HEK293T (cell line): ENCODE results near the gene RNF187.

Source experiments
- CTCF ChIA-PET: fragments of 350-600 bp; formaldehyde crosslinking; extraction: SDS; loops from one replicate; lab custom pipeline; 2021; ENCODE audit warnings: antibody characterized with exemption, inconsistent platforms; lab: Yijun Ruan, JAX
- POLR2A ChIA-PET: fragments of 350-600 bp; formaldehyde crosslinking; extraction: SDS; loops from one replicate; lab custom pipeline; 2020; ENCODE audit warnings: antibody characterized with exemption, inconsistent platforms; lab: Yijun Ruan, JAX
- DNase-seq: peaks from one replicate; pipeline ENCODE4 v3.0.0; 2012; ENCODE audit warnings: mixed read lengths; ENCODE audit errors: extremely low spot score
- ARNT ChIP-seq: fragments of 450-650 bp; IDR thresholded peaks from 2 replicates; pipeline ENCODE4 v1.6.1; 2017; ENCODE audit warnings: mild to moderate bottlenecking
- BHLHE40 ChIP-seq: fragments of 450-650 bp; IDR thresholded peaks from 2 replicates; pipeline ENCODE4 v1.6.1; 2016; ENCODE audit warnings: mild to moderate bottlenecking, moderate library complexity, borderline replicate concordance
- CTBP1 ChIP-seq: fragments of 450-650 bp; IDR thresholded peaks from 2 replicates; pipeline ENCODE4 v1.6.1; 2016; ENCODE audit warnings: borderline replicate concordance
- ELF4 ChIP-seq: fragments of 450-650 bp; IDR thresholded peaks from 2 replicates; pipeline ENCODE4 v1.6.1; 2017; ENCODE audit warnings: antibody characterized with exemption
- FOXA1 ChIP-seq: fragments of 450-650 bp; IDR thresholded peaks from 2 replicates; pipeline ENCODE4 v1.6.1; 2016; ENCODE audit warnings: mild to moderate bottlenecking
- FOXK2 ChIP-seq: fragments of 450-650 bp; IDR thresholded peaks from 2 replicates; pipeline ENCODE4 v1.6.1; 2016; ENCODE audit warnings: mild to moderate bottlenecking
- FOXM1 ChIP-seq: fragments of 450-650 bp; IDR thresholded peaks from 2 replicates; pipeline ENCODE4 v1.6.1; 2017; ENCODE audit warnings: mild to moderate bottlenecking, borderline replicate concordance
- HDGF ChIP-seq: fragments of 450-650 bp; IDR thresholded peaks from 2 replicates; pipeline ENCODE4 v1.6.1; 2017; ENCODE audit warnings: antibody characterized with exemption, borderline replicate concordance
- L3MBTL2 ChIP-seq: fragments of 450-650 bp; conservative IDR thresholded peaks from 2 replicates; pipeline ENCODE4 v1.6.1; 2016; ENCODE audit warnings: mild to moderate bottlenecking
- LEF1 ChIP-seq: fragments of 450-650 bp; IDR thresholded peaks from 2 replicates; pipeline ENCODE4 v1.6.1; 2017; ENCODE audit warnings: mild to moderate bottlenecking, borderline replicate concordance
- NFRKB ChIP-seq: fragments of 450-650 bp; IDR thresholded peaks from 2 replicates; pipeline ENCODE4 v1.6.1; 2016; ENCODE audit warnings: mild to moderate bottlenecking, moderate library complexity
- SP1 ChIP-seq: fragments of 450-650 bp; IDR thresholded peaks from 2 replicates; pipeline ENCODE4 v1.6.1; 2017
- SUZ12 ChIP-seq: fragments of 450-650 bp; IDR thresholded peaks from 2 replicates; pipeline ENCODE4 v1.6.1; 2016; ENCODE audit warnings: mild to moderate bottlenecking
- TARDBP ChIP-seq: fragments of 450-650 bp; IDR thresholded peaks from 2 replicates; pipeline ENCODE4 v1.6.1; 2016
- ZNF384 ChIP-seq: fragments of 450-650 bp; IDR thresholded peaks from 2 replicates; pipeline ENCODE4 v1.6.1; 2016
- TF ChIP-seq, protein P1 (sequence below): fragments of 450-650 bp; IDR thresholded peaks from 2 replicates; pipeline ENCODE4 v1.6.1; 2016

RNF187 gene

DNA sequence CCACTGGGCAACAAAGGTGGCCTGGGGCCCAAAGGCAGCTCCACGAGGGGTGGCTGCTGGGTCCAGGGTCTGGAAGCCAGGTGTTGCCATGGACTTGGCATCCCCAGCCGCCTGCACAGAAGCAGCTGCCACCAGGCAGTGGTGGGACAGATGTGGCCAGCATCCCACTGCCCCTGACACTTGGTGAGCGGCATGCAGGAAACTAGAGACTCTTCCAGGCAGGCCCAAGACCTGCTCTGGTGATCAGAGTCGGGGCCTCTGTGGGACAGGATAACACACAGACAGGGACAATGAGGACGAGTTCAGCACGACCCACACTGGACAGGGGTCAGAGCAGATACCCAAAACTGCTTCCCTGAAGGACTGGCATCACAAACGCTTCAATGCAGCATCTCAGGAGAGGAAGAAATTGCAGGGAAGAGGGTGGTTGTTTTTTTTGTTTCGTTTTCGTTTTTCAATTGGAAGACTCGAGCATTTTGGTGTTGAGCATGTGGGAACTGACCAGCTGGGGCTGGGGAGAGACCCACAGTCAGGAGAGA is 34.1 kb upstream of the RNF187 start:
- ChIA-PET POLR2A (no interaction called here), CTCF (no interaction called here)
- no peak for TF ChIP-seq ARNT
- no peak for TF ChIP-seq ZNF384
- TF ChIP-seq LEF1, result no peak
- no peak for DNase-seq

DNA sequence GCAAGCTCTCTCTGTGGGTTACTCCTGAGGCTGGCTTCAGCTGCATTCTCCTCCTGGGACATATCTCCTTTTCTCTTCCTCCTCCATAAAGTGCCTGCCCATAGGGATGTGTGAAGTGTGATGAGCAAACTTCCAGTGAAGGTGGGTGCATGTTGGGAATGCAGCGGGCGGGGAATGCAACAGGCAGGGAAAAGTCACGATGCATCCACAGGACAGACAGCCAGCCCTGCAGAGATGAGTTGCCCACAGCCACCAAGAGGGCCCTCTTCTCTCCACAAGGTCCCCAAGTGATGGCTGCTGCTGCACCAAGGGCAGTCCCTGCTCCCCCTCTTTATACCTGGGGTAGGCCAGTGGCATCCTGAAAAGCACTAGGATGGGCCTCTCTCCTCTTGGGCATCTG is 33.6 kb upstream of the RNF187 start:
- no peak for DNase-seq
- TF ChIP-seq FOXK2 (no peak), L3MBTL2 (no peak), BHLHE40 (no peak), HDGF (no peak), SUZ12 (no peak), FOXA1 (no peak)
- TF ChIP-seq, protein P1, sequence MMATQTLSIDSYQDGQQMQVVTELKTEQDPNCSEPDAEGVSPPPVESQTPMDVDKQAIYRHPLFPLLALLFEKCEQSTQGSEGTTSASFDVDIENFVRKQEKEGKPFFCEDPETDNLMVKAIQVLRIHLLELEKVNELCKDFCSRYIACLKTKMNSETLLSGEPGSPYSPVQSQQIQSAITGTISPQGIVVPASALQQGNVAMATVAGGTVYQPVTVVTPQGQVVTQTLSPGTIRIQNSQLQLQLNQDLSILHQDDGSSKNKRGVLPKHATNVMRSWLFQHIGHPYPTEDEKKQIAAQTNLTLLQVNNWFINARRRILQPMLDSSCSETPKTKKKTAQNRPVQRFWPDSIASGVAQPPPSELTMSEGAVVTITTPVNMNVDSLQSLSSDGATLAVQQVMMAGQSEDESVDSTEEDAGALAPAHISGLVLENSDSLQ, result no peak
- ChIA-PET CTCF (no interaction called here), POLR2A (no interaction called here)

DNA sequence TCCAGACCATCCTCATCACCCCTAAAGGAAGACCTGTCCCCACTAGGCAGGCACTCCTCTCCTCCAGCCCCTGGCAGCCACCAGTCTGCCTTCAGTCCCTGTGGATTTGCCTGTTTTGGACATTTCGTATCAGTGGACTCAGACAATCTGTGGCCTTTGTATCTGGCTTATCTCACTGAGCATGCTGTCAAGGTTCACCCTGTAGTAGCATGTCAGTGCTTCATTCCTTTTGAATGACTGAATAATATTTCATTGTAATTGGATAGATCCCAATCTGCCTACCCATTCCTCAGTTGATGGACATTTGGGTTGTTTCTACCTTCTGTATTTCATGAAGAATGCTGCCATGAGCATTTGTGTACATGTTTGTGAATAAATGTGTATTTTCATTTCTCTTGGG is 32.9 kb upstream of the RNF187 start:
- DNase-seq, result no peak
- TF ChIP-seq BHLHE40 (no peak), ZNF384 (no peak), HDGF (no peak), ARNT (no peak), FOXA1 (no peak), FOXM1 (no peak), L3MBTL2 (no peak)
- TF ChIP-seq, protein P1, result no peak
- POLR2A ChIA-PET, result no interaction called here
- CTCF ChIA-PET, result no interaction called here

DNA sequence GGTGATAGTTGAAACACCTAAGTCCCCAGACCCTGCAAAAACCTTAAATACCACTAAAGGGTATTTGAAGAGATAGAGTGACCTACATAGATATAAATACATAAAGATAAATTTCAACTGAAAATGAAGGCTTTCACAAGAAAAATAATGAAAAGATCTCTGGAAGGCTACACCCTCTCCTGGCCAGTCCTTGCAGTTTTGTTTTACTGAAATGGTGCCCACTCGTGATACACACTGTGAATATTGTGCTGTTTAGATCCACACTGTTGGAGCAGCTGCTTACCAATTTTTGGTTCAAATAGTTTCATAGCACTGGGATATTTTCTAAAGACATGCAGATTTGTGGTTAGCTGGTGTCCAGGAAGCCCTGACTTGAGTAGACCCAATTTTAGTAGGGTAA is 31.5 kb upstream of the RNF187 start:
- TF ChIP-seq SP1, result no peak
- DNase-seq, result no peak
- ChIA-PET POLR2A (interaction anchor here (1.1 to 4.2 kb wide), 3 partner anchors 31 to 79 kb away, joined by 3 to 38 read pairs (median 3); partner anchors contain the start of gene RNF187), CTCF (interaction anchor here (0.6 to 1.5 kb wide), 3 partner anchors 16 to 31 kb away, joined by 3 to 4 read pairs (median 3); no protein-coding TSS in a partner anchor)

DNA sequence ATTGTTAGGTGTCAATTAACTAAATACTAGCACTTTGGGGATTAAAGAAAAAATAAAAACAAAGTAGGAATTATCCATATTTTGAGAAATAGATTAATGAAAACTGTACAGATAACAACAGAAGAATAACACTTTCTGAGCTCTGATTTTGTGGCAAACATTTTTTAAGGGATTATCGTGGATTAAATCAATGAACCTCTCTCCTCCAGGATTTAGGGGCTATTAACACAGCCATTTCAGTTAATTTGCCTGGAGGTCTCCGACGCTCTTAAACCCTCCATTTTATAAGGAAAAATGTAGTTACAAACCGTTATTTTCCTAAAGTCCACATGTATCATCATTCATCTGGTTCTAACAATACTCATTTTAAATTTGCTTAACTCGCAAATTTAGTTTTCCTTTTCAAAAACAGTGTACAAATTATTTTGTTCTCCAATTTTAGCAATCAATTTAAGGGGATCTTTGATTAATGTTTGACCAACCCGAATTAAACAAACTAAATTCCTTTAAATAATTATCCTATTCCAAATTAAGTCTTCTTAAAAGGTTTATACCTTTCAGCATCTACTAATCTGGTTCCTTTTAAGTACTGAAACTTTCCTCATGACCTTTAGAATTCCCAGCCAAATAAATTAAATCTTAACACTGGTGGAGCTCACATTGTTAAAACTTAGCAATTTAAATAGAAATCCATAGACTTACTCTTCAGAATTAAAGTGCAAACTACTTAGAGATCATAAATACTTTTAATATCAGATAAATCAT is 30.7 kb upstream of the RNF187 start:
- POLR2A ChIA-PET, result interaction anchor here (1.0 to 4.2 kb wide), 9 partner anchors 12 to 79 kb away, joined by 3 to 38 read pairs (median 4); partner anchors contain the start of gene RNF187
- CTCF ChIA-PET, result interaction anchor here (0.6 to 1.5 kb wide), 4 partner anchors 16 to 32 kb away, joined by 3 to 4 read pairs (median 3); no protein-coding TSS in a partner anchor
- DNase-seq, result no peak
- TF ChIP-seq FOXM1 (no peak), L3MBTL2 (no peak), FOXK2 (peak; percentile 23; the same call in 1 of the 2 replicates), SUZ12 (no peak), LEF1 (no peak), CTBP1 (no peak)
- TF ChIP-seq, protein P1, result no peak

DNA sequence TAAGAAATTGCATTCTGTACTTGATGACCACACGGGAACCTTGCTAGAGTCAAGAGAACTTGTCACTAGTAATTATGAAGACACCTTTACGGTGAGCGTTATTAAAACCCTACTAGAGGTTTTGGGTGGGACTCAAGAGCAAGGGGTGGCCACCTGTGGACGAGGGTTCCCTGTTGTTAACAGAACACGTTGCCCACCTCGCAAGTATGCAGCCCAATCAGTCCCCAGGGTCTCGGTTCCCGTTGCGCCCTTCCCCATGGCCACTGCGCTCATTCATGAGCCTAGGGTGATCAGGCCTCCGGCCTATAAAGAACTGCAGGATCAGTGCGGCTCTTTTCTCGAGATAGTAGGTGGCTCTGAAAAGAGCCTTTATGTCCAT is 30.2 kb upstream of the RNF187 start:
- TF ChIP-seq ELF4 (no peak), BHLHE40 (no peak), FOXM1 (no peak), CTBP1 (no peak)
- peak; percentile 49 for DNase-seq
- ChIA-PET POLR2A (interaction anchor here (0.6 to 4.2 kb wide), 29 partner anchors 8 to 768 kb away, joined by 3 to 38 read pairs (median 4); partner anchors contain the start of genes RNF187 and TRIM11), CTCF (interaction anchor here (1.2 kb wide), 1 partner anchor 33 kb away, joined by 3 read pairs; no protein-coding TSS in a partner anchor)

DNA sequence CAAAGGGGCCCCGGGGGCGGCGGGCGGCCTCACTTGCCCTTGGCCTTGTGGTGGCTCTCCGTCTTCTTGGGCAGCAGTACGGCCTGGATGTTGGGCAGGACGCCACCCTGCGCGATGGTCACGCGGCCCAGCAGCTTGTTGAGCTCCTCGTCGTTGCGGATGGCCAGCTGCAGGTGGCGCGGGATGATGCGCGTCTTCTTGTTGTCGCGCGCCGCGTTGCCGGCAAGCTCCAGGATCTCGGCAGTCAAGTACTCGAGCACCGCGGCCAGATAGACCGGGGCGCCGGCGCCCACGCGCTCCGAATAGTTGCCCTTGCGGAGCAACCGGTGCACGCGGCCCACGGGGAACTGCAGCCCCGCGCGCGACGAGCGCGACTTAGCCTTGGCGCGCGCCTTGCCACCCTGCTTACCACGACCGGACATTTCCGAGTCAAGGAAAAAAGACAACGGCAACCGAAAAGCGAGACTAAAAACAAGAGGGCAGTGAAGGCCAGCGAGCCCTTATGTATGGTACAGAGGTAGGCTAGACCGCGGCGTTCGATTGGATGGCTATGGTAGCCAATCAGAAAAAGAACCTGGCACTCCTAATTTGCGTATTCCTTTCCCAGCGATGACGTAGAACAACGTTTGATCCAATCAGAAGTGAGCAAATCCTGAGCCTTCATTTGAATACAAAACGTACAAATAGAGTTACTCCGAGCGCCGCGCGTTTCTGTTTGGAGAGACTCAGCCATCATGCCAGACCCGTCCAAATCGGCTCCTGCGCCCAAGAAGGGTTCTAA is 29.6 kb upstream of the RNF187 start:
- peak; percentile 94 for TF ChIP-seq CTBP1
- no peak for TF ChIP-seq SUZ12
- TF ChIP-seq NFRKB, result peak; percentile 84; the same call in 1 of the 2 replicates
- no peak for TF ChIP-seq ZNF384
- TF ChIP-seq, protein P1, result peak; percentile 12; the same call in 1 of the 2 replicates
- TF ChIP-seq L3MBTL2, result peak; percentile 85
- TF ChIP-seq FOXK2, result peak; percentile 83
- TF ChIP-seq ARNT, result no peak
- TF ChIP-seq LEF1, result no peak; the same call in 1 of the 2 replicates
- no peak for TF ChIP-seq BHLHE40
- TF ChIP-seq TARDBP, result peak; percentile 71
- no peak for TF ChIP-seq HDGF
- peak; percentile 92 for TF ChIP-seq ELF4
- CTCF ChIA-PET, result interaction anchor here (1.2 to 1.4 kb wide), 2 partner anchors 33 to 44 kb away, joined by 3 to 4 read pairs; no protein-coding TSS in a partner anchor
- POLR2A ChIA-PET, result interaction anchor here (0.6 to 4.2 kb wide), 31 partner anchors 9 to 767 kb away, joined by 3 to 38 read pairs (median 4); partner anchors contain the start of genes RNF187 and TRIM11
- peak; percentile 98 for DNase-seq
